Left lung (tissue), 10 donors: ENCODE measurements around the gene UNKL. TPM values are rescaled to one million over a fixed set of nuclear protein-coding genes. Genes with fewer than 3 reads are reported as not detected.

Experiments used
- ATAC-seq: fragments of 200-7000 bp; cut with Tn5 transposase; one replicate; pipeline ENCODE4 v1.9.1; 2020; ENCODE audit warnings: moderate library complexity
- DNase-seq, 4 donors: peaks; one replicate each; pipeline ENCODE4 v3.0.0-alpha.2; 2013 to 2020
- H3K27ac ChIP-seq, 2 donors: fragments of 200-600 bp; sonication (generic) in 1 of 2; one replicate each; pipeline versions ENCODE4 v1.5.0 to v1.8.0; 2020 to 2021
- H3K27me3 ChIP-seq, 2 donors: fragments of 200-600 bp; sonication (generic) in 1 of 2; one replicate each; pipeline versions ENCODE4 v1.5.0 to v1.8.0; 2020 to 2021
- H3K36me3 ChIP-seq, 2 donors: fragments of 200-600 bp; sonication (generic) in 1 of 2; one replicate each; pipeline versions ENCODE4 v1.5.0 to v1.8.0; 2020 to 2021
- H3K4me1 ChIP-seq, 2 donors: fragments of 200-600 bp; one replicate each; pipeline ENCODE4 v1.8.0; 2021
- H3K4me3 ChIP-seq, 2 donors: fragments of 200-600 bp; sonication (generic) in 1 of 2; one replicate each; pipeline versions ENCODE4 v1.5.0 to v1.8.0; 2020 to 2021; ENCODE audit warnings: mild to moderate bottlenecking in 1 of 2
- H3K9me3 ChIP-seq, 2 donors: fragments of 200-600 bp; sonication (generic) in 1 of 2; one replicate each; pipeline versions ENCODE4 v1.5.0 to v1.8.0; 2020 to 2021
- CTCF ChIP-seq, 2 donors: fragments of 200-600 bp; sonication (generic) in 1 of 2; IDR thresholded peaks; one replicate each; pipeline versions ENCODE4 v1.5.0 to v1.8.0; 2021; ENCODE audit warnings: antibody characterized with exemption in 2 of 2
- intact Hi-C, 2 donors: fragments of 100-400 bp; cut with DNase I; formaldehyde crosslinking; loops; one replicate each; pipeline versions ENCODE4 v1.11.2 to v1.14.2; 2022
- polyA plus RNA-seq, 6 donors: library from polyadenylated mRNA; unstranded; fragments of 120-200 nt; gene quantifications; one replicate each; pipeline ENCODE4 v1.2.1, GENCODE V29; 2013; ENCODE audit not compliant: insufficient read length in 6 of 6
- total RNA-seq, 2 donors: library from RNA; stranded (reverse); fragmentation: NEBNext Ultra II Directional; extraction: Animal tissue kit (Norgen Biotek cat#: 25700); gene quantifications; one replicate each; pipeline ENCODE4 v1.2.1, GENCODE V29; 2021
- donor health status: DM: no; HTN: yes; CAD: no.
- donor health status: DM: no; HTN: no; CAD: no.

Gene UNKL
- total and polyA plus RNA-seq, 8 donors = 18.9 to 27.3 (median 20.8) TPM

- Histone ChIP-seq H3K4me3 (no peak overlapping the region), H3K4me1 (no peaks in the 10 kb centered on the region), H3K27ac (no peak overlapping the region), H3K27me3 (no peaks in the 10 kb centered on the region), H3K36me3 (peaks cover 0 to 100% of the 10 kb centered on the region in 2 donors), H3K9me3 (no peaks in the 10 kb centered on the region)
- ATAC-seq = no peak
- no peak for TF ChIP-seq CTCF (IDR thresholded peaks at IDR 0.05)
- DNase-seq = no peak
- intact Hi-C loops = no loop called here
These were observed 36.3 kb upstream of the UNKL start for GRCh38 chr16:1450841-1451240.

- no peaks in the 10 kb centered on the region for H3K27me3 ChIP-seq
- no peak for TF ChIP-seq CTCF (IDR thresholded peaks at IDR 0.05)
- H3K4me1 ChIP-seq = no peaks in the 10 kb centered on the region
- ATAC-seq (no peak), DNase-seq (no peak)
- no peaks in the 10 kb centered on the region for H3K9me3 ChIP-seq
- no peak overlapping the region for H3K27ac ChIP-seq
- peaks cover 0 to 100% of the 10 kb centered on the region in 2 donors for H3K36me3 ChIP-seq
- no peak overlapping the region for H3K4me3 ChIP-seq
- intact Hi-C loops = no loop called here
These were observed 35.7 kb upstream of the UNKL start for GRCh38 chr16:1450218-1450617.

GRCh38 chr16:1449201-1449788 lies 34.8 kb upstream of the UNKL start:
- no peak for TF ChIP-seq CTCF (IDR thresholded peaks at IDR 0.05)
- no peaks in the 10 kb centered on the region for H3K9me3 ChIP-seq
- ATAC-seq = no peak
- no peaks in the 10 kb centered on the region for H3K27me3 ChIP-seq
- peaks cover 0 to 98% of the 10 kb centered on the region in 2 donors for H3K36me3 ChIP-seq
- H3K4me1 ChIP-seq = no peaks in the 10 kb centered on the region
- H3K27ac ChIP-seq = no peak overlapping the region
- no peak overlapping the region for H3K4me3 ChIP-seq
- intact Hi-C loops = no loop called here
- no peak for DNase-seq

GRCh38 chr16:1448536-1449116 lies 34.1 kb upstream of the UNKL start:
- no peak for DNase-seq
- H3K36me3 ChIP-seq = peaks cover 0 to 91% of the 10 kb centered on the region in 2 donors
- intact Hi-C loops = no loop called here

GRCh38 chr16:1447965-1448364 lies 33.5 kb upstream of the UNKL start:
- peaks cover 0 to 84% of the 10 kb centered on the region in 2 donors for H3K36me3 ChIP-seq

More at GRCh38 chr16:1448536-1449116, 34.1 kb upstream of the UNKL start:
- no peak for TF ChIP-seq CTCF (IDR thresholded peaks at IDR 0.05)
- ATAC-seq = no peak
- Histone ChIP-seq H3K27ac (no peak overlapping the region), H3K4me1 (no peaks in the 10 kb centered on the region), H3K27me3 (no peaks in the 10 kb centered on the region), H3K9me3 (no peaks in the 10 kb centered on the region), H3K4me3 (no peak overlapping the region)

More at GRCh38 chr16:1447965-1448364, 33.5 kb upstream of the UNKL start:
- DNase-seq (no peak), ATAC-seq (no peak)
- Histone ChIP-seq H3K4me3 (no peak overlapping the region), H3K9me3 (no peaks in the 10 kb centered on the region), H3K27me3 (no peaks in the 10 kb centered on the region), H3K4me1 (no peaks in the 10 kb centered on the region), H3K27ac (no peak overlapping the region)
- TF ChIP-seq CTCF (IDR thresholded peaks at IDR 0.05) = no peak
- intact Hi-C loops = no loop called here
